ENCODE results near the gene TNS2.

TNS2 gene

GRCh38 chr12:53058674-53059433 lies 9.0 kb downstream of the TNS2 start:
- DNase-seq (ENCODE audit: low read depth in 2 of 2): no peak

- DNase-seq (ENCODE audit: low read depth in 2 of 2): no peak
These were observed 9.7 kb downstream of the TNS2 start for GRCh38 chr12:53059434-53060063.

- DNase-seq (ENCODE audit: low read depth in 2 of 2): no peak
These were observed 10.3 kb downstream of the TNS2 start for GRCh38 chr12:53060064-53060720.

- no peak for DNase-seq (ENCODE audit: low read depth in 2 of 2)
These were observed 10.9 kb downstream of the TNS2 start for GRCh38 chr12:53060721-53061276.

- no peak for DNase-seq (ENCODE audit: low read depth in 2 of 2)
These were observed 11.6 kb downstream of the TNS2 start for GRCh38 chr12:53061404-53062010.

- no peak for DNase-seq (ENCODE audit: low read depth in 2 of 2)
These were observed 12.4 kb downstream of the TNS2 start for GRCh38 chr12:53062011-53062961.

- no peak for DNase-seq (ENCODE audit: low read depth in 2 of 2)
These were observed 13.3 kb downstream of the TNS2 start for GRCh38 chr12:53062977-53063707.

- no peak for DNase-seq (ENCODE audit: low read depth in 2 of 2)
These were observed 14.1 kb downstream of the TNS2 start for GRCh38 chr12:53063708-53064612.

GRCh38 chr12:53064613-53065436 lies 15.0 kb downstream of the TNS2 start:
- no peak for DNase-seq (ENCODE audit: low read depth in 2 of 2)

- no peak for DNase-seq (ENCODE audit: low read depth in 2 of 2)
These were observed 15.6 kb downstream of the TNS2 start for GRCh38 chr12:53065470-53065869.

- DNase-seq (ENCODE audit: low read depth in 2 of 2): peak; percentile 27 to 45
These were observed 16.4 kb downstream of the TNS2 start for GRCh38 chr12:53065975-53066931.

GRCh38 chr12:53067074-53067992 lies 17.5 kb downstream of the TNS2 start:
- no peak for DNase-seq (ENCODE audit: low read depth in 2 of 2)

GRCh38 chr12:53067993-53068770 lies 18.3 kb downstream of the TNS2 start:
- no peak for DNase-seq (ENCODE audit: low read depth in 2 of 2)

- DNase-seq (ENCODE audit: low read depth in 2 of 2): no peak
These were observed 19.1 kb downstream of the TNS2 start for GRCh38 chr12:53068811-53069585.

Measured in activated CD8-positive, alpha-beta memory T cell treated with anti-CD3 and anti-CD28 coated beads for 4 hours (primary cell).